Body of pancreas (tissue), 4 donors: ENCODE measurements around the gene GYG2. TPM values are rescaled to one million over a fixed set of nuclear protein-coding genes. Genes with fewer than 3 reads are reported as not detected.
"Not testable (repeated sequence)": the region's sequence is repeated elsewhere in the genome, so short reads cannot be mapped to it uniquely, and the experiment has no call there.

Source experiments
- ATAC-seq: fragments of 150-250 bp; one replicate; pipeline ENCODE4 v1.9.1; 2016
- DNase-seq, 4 donors: peaks; one replicate each; pipeline ENCODE4 v3.0.0-alpha.2; 2019
- H3K27ac ChIP-seq, 4 donors: fragments of 200-600 bp; sonication (generic); 1 replicate in 3 of 4; 2 replicates in 1 of 4; pipeline versions ENCODE4 v1.5.1 to v1.6.1; 2016 to 2019; ENCODE audit warnings: mild to moderate bottlenecking in 1 of 4, mixed read lengths in 1 of 4, moderate library complexity in 1 of 4
- H3K27me3 ChIP-seq, 2 donors: fragments of 200-600 bp; sonication (generic); one replicate each; pipeline ENCODE4 v1.6.0; 2016; ENCODE audit warnings: mild to moderate bottlenecking in 1 of 2
- H3K36me3 ChIP-seq, 2 donors: fragments of 200-600 bp; sonication (generic); replicated peaks in 1 of 2; 2 replicates each; pipeline ENCODE4 v1.5.1; 2016; ENCODE audit warnings: low read depth in 2 of 2; ENCODE audit not compliant: insufficient read depth in 1 of 2
- H3K4me1 ChIP-seq: fragments of 200-600 bp; sonication (generic); one replicate; pipeline ENCODE4 v1.6.0; 2016
- H3K4me3 ChIP-seq, 2 donors: fragments of 200-600 bp; sonication (generic); 1 replicate in 1 of 2; 2 replicates in 1 of 2; pipeline ENCODE4 v1.5.1; 2016 to 2019
- H3K9me3 ChIP-seq, 3 donors: fragments of 200-600 bp; sonication (generic); 1 replicate in 2 of 3; 2 replicates in 1 of 3; pipeline ENCODE4 v1.5.1; 2016
- CTCF ChIP-seq, 7 experiments: fragments of 450-650 bp in 4 of 7; fragments of 200-600 bp in 3 of 7; sonication (generic) in 3 of 7; IDR thresholded peaks; one replicate each; pipeline ENCODE4 v1.5.1; 2016 to 2019; ENCODE audit warnings: antibody characterized with exemption in 7 of 7
- POLR2A ChIP-seq, 3 donors: fragments of 450-650 bp; IDR thresholded peaks; one replicate each; pipeline ENCODE4 v1.6.1; 2016; ENCODE audit warnings: antibody characterized with exemption in 3 of 3, mild to moderate bottlenecking in 2 of 3
- WGBS, 2 donors: methylation state at CpG; one replicate each; pipeline ENCODE4 v1.1.5; 2017; 5-methylcytosine and 5-hydroxymethylcytosine counted together
- intact Hi-C: fragments of 100-400 bp; cut with DNase I; formaldehyde crosslinking; loops from one replicate; pipeline ENCODE4 v1.15.1; 2023
- total RNA-seq, 2 donors: library from RNA; depleted of rRNA; stranded (reverse); fragments of >200 nt; gene quantifications; one replicate each; pipeline ENCODE4 v1.1.0, GENCODE V29; 2016

The GYG2 gene
- 10 to 100 TPM in 1 of 2 donors, 1 to 10 TPM in 1; 6.0 to 21.4 TPM for total RNA-seq

GRCh38 chrX:2828344-2828958 lies at the start of gene GYG2:
Gene GYG2 (plus strand): TSS chrX:2828930. CDS start chrX:2830189, 1,259 bp downstream.
- Histone ChIP-seq H3K27me3 (no peaks in the 10 kb centered on the region), H3K36me3 (no peaks in the 10 kb centered on the region), H3K9me3 (no peaks in the 10 kb centered on the region), H3K4me1 (peaks cover 10% of the 10 kb centered on the region), H3K4me3 (peak within 1 kb of the TSS; percentile 22 to 25), H3K27ac (no peak within 1 kb of the TSS)
- WGBS, 2 donors, result 39 to 55% methylated on average over 18 to 19 of the region's 56 CpGs
- TF ChIP-seq POLR2A (IDR thresholded peaks at IDR 0.05) (no peak), CTCF (IDR thresholded peaks at IDR 0.05) (no peak)
- intact Hi-C loops, result no loop called here
- DNase-seq (peak in 3 of 4 donors; percentile 10 to 54 (median 24)), ATAC-seq (peak; percentile 48)

- intact Hi-C loops, H3K27me3 ChIP-seq, H3K4me3 ChIP-seq, H3K36me3 ChIP-seq, H3K9me3 ChIP-seq: not testable (repeated sequence)
- DNase-seq (peak in 2 of 4 donors; percentile 35 to 40), ATAC-seq (peak; percentile 71)
- peak in 1 of 3 donors; percentile 9 for TF ChIP-seq POLR2A (IDR thresholded peaks at IDR 0.05)
- Histone ChIP-seq H3K4me1 (peaks cover 13% of the 10 kb centered on the region), H3K27ac (peak overlapping the region in 3 of 4 donors; percentile 30 to 65 (median 40))
- 37 to 38% methylated on average over 11 to 12 of the region's 12 CpGs for WGBS, 2 donors
Observed at GRCh38 chrX:2780472-2781225, 48.1 kb upstream of the GYG2 start.

- 25 to 30% methylated on average over 1 of the region's 1 CpG for WGBS, 2 donors
- H3K27me3 ChIP-seq, result no peaks in the 10 kb centered on the region
- intact Hi-C loops, result no loop called here
- H3K36me3 ChIP-seq, result no peaks in the 10 kb centered on the region
- peak overlapping the region in 2 of 4 donors; percentile 30 to 65 for H3K27ac ChIP-seq
- peaks cover 13% of the 10 kb centered on the region for H3K4me1 ChIP-seq
- H3K4me3 ChIP-seq, result no peak overlapping the region
- ATAC-seq, result no peak
- TF ChIP-seq POLR2A (IDR thresholded peaks at IDR 0.05) (no peak), CTCF (IDR thresholded peaks at IDR 0.05) (no peak)
- H3K9me3 ChIP-seq, result no peaks in the 10 kb centered on the region
- no peak for DNase-seq
Observed at GRCh38 chrX:2781226-2781571, 47.5 kb upstream of the GYG2 start.

GRCh38 chrX:2781698-2782097 lies 47.0 kb upstream of the GYG2 start:
- Histone ChIP-seq H3K4me3 (no peak overlapping the region), H3K27ac (peak overlapping the region in 1 of 4 donors; percentile 65), H3K27me3 (no peaks in the 10 kb centered on the region), H3K4me1 (peaks cover 13% of the 10 kb centered on the region), H3K36me3 (no peaks in the 10 kb centered on the region), H3K9me3 (no peaks in the 10 kb centered on the region)
- TF ChIP-seq POLR2A (IDR thresholded peaks at IDR 0.05) (no peak), CTCF (IDR thresholded peaks at IDR 0.05) (no peak)
- intact Hi-C loops, result no loop called here
- 9 to 14% methylated on average over 6 of the region's 6 CpGs for WGBS, 2 donors
- DNase-seq (no peak), ATAC-seq (no peak)

GRCh38 chrX:2782171-2782570 lies 46.6 kb upstream of the GYG2 start:
- H3K27me3 ChIP-seq, result no peaks in the 10 kb centered on the region
- H3K27ac ChIP-seq, result peak overlapping the region in 1 of 4 donors; percentile 7
- H3K4me3 ChIP-seq, result no peak overlapping the region
- H3K9me3 ChIP-seq, result no peaks in the 10 kb centered on the region
- DNase-seq (no peak), ATAC-seq (no peak)
- TF ChIP-seq CTCF (IDR thresholded peaks at IDR 0.05) (no peak), POLR2A (IDR thresholded peaks at IDR 0.05) (no peak)
- H3K4me1 ChIP-seq, result peaks cover 13% of the 10 kb centered on the region
- 23 to 36% methylated on average over 4 of the region's 4 CpGs for WGBS, 2 donors
- H3K36me3 ChIP-seq, result no peaks in the 10 kb centered on the region
- intact Hi-C loops, result no loop called here
